HG02759 (cell line): Measurements from ENCODE around the gene TSC22D4.
"Not testable (repeated sequence)": the region's sequence is repeated elsewhere in the genome, so short reads cannot be mapped to it uniquely, and the experiment has no call there.

Experiments
- ATAC-seq: cut with Tn5 transposase; IDR thresholded peaks from one replicate; pipeline ENCODE4 v1.9.1; 2021; ENCODE audit warnings: mild to moderate bottlenecking, moderate library complexity; ENCODE audit not compliant: unreplicated experiment

Gene TSC22D4

GRCh38 chr7:100478958-100479660, at the start of gene TSC22D4:
Gene TSC22D4 (minus strand): TSS chr7:100479214. CDS start chr7:100478038, 1,176 bp downstream.
- ATAC-seq, result peak; percentile 65

- not testable (repeated sequence) for ATAC-seq
Observed at GRCh38 chr7:100528108-100528866, 49.3 kb upstream of the TSC22D4 start.

- ATAC-seq, result not testable (repeated sequence)
Observed at GRCh38 chr7:100523192-100523591, 44.2 kb upstream of the TSC22D4 start.

GRCh38 chr7:100521909-100522593, 43.0 kb upstream of the TSC22D4 start:
- ATAC-seq, result not testable (repeated sequence)

GRCh38 chr7:100521076-100521475, 42.1 kb upstream of the TSC22D4 start:
- ATAC-seq, result no peak

- no peak for ATAC-seq
Observed at GRCh38 chr7:100520138-100520537, 41.1 kb upstream of the TSC22D4 start.

GRCh38 chr7:100519580-100519979, 40.6 kb upstream of the TSC22D4 start:
- ATAC-seq, result no peak

- no peak for ATAC-seq
Observed at GRCh38 chr7:100517305-100517704, 38.3 kb upstream of the TSC22D4 start.

- ATAC-seq, result no peak
Observed at GRCh38 chr7:100516135-100516812, 37.3 kb upstream of the TSC22D4 start.

GRCh38 chr7:100515072-100515532, 36.1 kb upstream of the TSC22D4 start:
- no peak for ATAC-seq

- ATAC-seq, result no peak
Observed at GRCh38 chr7:100513212-100513810, 34.3 kb upstream of the TSC22D4 start.

GRCh38 chr7:100510437-100511239, 31.6 kb upstream of the TSC22D4 start:
- ATAC-seq, result no peak

- ATAC-seq, result no peak
Observed at GRCh38 chr7:100509231-100509630, 30.2 kb upstream of the TSC22D4 start.

GRCh38 chr7:100506356-100506923, 27.4 kb upstream of the TSC22D4 start:
- ATAC-seq, result no peak

- ATAC-seq, result no peak
Observed at GRCh38 chr7:100504887-100505611, 26.0 kb upstream of the TSC22D4 start.

- ATAC-seq, result not testable (repeated sequence)
Observed at GRCh38 chr7:100504031-100504430, 25.0 kb upstream of the TSC22D4 start.

GRCh38 chr7:100500743-100501142, 21.7 kb upstream of the TSC22D4 start:
- ATAC-seq, result not testable (repeated sequence)

- ATAC-seq, result no peak
Observed at GRCh38 chr7:100496509-100496908, 17.5 kb upstream of the TSC22D4 start.
